Activated gamma-delta T cell (primary cell): Measurements from ENCODE around the gene CSH2.
"Not testable (repeated sequence)": the region's sequence is repeated elsewhere in the genome, so short reads cannot be mapped to it uniquely, and the experiment has no call there.

Experiments
- DNase-seq: peaks from one replicate; lab custom pipeline; 2025; lab: John Stamatoyannopoulos, UW

The CSH2 gene

DNA sequence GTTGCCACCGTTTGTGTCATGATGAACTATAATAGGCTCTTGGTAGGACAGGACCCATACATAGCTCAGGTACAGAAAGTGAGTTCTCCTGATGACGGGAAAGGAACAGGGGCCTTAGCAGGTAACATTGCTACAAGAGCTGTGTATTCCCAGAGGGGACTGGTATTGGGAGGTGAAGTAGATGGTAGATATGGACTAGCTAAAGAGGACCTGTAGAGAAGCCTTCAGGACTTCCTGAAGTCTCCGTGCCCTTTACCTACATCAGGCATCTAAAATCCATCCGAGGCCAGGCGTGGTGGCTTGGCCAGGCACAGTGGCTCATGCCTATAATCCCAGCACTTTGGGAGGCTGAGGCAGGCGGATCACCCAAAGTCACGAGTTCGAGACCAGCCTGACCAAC lies 18.3 kb downstream of the CSH2 start:
- no peak for DNase-seq

DNA sequence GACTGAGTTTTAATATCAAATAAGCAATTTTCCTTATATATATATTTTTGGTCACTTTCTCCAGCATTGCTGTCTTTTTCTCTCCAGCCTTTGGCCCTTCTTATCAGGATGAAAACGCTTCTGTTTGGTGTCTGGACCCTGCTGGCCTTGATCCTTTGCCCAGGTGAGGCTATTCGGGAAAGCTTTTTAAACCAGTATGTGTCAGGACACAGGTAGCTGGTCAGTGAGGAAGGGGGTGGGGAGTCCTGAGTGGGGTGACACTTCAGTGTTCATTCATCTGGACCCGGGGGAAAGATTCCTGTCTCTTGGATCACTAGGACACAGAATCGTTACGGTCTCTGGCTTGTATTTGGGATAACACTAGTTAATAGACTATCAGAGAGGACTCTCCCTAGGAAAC lies 18.8 kb downstream of the CSH2 start:
- no peak for DNase-seq

DNA sequence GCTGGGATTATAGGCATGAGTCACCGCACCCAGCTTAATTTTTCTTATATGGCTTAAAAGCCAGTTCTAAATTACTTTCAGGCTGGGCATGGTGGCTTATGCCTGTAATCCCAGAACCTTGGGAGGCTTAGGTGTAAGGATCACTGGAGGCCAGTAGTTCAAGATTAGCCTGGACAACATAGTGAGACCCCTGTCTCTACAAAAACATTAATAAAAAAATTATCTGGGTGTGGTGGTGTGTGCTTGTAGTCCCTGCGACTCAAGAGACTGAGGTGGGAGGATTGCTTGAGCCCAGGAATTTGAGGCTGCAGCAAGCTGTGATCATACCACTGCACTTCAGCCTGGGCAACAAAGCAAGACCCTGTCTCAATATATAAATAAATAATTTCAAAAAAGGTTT lies 20.2 kb downstream of the CSH2 start:
- no peak for DNase-seq

DNA sequence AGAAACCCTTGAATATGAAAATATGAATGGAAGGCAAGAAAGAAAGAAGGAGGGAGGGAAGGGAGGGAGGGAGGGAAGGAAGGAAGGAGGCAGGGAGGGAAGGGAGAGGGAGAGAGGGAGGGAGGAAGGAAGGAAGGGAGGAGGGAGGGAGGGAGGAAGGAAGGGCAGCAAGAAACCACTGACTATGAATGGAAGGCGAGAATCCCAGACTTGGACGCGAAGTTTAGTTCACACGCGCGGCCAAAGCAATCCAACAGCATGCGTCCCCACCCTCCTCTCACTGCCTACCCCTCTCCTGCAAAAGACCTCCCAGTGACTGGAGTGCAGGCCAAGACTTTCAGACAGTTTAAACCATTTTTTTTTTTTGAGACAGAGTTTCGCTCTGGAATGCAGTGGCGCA lies 23.1 kb downstream of the CSH2 start:
- DNase-seq = no peak

DNA sequence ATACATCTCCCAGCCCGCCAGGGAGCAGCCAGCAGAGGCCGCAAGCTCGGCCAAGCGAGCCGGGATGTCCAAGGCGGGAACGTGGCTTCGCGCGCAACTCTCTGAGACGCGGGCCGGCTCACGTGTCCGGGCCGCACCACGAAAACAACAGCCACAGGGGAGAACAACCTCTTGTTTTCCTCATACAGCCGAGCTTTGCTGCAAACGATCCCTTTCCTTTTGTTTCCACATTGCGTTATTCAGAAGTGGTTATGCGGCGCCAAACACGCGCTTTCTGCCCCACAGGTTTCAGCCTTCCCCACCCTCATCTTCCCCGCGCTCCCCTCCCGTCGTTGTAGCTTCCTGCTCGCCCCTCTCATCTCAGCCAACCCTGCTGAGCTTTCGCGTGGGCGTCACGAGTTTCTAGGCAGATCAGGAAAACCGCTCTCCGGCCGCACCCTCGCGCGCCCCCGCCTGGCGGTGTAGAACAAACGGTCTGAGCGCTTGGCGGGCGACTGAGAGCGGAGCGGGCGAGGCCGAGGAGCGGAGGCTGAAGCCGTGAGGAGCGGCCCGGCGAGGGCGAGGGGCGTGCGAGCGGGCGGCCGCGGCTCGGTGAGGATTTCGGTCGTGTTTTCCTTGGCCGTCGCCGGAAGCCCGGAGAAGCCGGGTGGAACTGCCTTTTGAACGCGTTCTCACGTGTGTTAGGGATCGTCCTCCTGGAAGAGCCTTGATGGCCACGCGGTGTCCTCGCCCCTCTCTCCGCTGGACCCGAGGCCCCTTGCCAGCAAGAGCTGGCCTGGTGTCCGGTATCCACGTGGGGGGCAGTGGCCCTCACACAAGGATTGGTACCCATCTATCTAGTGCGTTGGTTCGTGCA lies 24.4 kb downstream of the CSH2 start:
- DNase-seq = peak; percentile 71

DNA sequence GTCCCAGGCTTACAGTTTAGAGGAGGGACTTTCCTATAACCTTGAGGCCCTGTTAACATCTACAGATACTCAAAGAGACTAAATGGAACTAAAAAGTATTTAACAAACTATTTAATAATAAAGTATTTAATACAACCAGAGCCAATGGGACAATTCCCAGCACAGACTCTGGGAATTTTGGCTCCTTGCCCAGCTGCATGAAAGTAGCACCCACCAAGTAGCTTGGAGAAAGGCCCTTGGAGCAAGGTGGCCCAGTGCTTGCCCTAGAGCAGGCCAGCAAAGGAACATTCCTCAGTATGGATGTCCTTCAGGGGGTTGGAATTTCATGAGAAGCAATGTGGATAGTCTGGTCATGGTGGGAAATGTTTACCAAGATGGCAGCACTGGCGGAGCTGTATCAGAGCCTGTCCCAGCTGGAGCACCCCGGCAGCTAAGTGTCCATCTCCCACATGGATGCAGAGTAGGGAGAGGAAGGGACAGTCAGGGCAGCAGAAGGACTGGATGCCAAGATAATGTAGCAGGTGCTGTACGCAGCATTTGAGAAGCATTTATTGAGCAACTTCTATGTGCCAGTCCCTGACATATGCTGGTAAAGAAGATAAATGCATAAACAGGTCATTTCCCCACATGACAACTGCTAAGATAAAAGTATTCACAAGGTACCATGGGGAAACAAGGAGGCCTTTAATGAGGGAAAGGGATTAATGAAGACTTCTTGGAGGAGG lies 25.8 kb downstream of the CSH2 start:
- DNase-seq = no peak

DNA sequence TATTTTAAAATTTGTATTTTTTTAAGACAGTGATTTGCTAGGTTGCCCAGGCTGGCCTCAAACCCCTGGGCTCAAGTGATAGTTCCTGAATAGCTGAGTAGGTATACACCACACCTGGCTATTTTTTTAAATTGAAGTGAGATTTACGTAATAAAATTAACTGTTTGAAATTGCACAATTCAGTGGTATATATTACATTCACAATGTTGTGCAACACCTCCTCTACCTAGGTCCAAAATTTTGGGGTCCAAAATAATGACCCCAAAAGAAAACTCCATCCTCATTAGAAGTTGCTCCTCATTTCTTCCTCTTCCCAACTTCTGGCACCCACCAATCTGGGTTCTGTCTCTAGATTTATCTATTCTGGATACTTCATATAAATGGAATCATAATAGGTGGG lies 28.0 kb downstream of the CSH2 start:
- no peak for DNase-seq

DNA sequence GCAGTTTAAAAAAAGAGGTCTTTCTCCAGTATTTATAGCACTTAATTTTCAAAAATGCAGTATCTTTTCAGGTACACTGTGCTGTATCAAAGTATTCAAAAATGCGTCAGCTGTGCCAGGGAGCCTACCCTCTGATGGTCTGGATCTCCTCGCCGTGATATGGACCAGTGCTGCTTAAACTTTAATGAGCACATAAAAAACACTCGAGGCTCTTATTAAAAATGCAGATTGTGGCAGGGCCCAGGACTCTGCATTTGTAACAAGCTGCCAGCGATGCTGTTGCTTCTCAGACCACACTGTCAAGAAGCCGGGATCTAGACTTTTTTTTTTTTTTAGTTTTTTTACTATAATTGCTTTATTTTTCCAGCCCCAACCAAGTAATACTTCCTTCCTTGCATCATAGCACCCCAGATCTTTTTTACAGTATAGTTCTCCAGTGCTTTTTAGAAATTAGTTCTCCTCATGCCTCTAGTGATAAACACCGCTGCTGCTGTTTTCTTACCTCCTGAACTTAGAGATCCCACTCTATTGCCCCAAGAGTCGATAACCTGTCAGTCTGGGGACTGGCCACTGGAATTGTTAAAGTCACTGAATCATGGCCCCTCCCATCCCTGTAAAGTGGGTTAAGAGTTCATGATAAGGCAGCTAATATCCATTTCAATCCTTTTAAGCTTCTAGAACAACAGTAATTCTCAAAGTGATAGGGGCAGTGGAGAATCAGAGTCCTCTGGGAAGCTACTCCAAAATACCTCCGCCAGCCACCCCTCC lies 29.4 kb downstream of the CSH2 start:
- DNase-seq = no peak

DNA sequence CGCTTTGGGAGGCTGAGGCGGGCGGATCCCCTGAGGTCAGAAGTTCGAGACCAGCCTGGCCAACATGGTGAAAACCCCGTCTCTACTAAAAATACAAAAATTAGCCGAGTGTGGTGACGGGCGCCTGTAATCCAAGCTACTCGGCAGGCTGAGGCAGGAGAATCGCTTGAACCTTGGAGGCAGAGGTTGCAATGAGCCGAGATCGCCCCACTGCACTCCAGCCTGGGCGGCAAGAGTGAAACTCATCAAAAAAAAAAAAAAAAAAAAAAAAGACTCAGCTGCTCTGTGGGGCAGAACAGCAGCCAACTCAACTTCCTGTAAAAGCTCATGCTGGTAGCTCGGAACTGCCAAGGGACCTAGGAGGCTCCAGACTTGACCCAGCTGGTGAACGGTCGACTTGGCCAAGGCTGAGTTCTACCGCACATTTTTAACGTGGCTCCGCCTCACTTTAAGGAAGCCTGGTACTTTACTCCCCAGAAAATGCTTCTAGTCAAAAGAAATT lies 30.0 kb downstream of the CSH2 start:
- DNase-seq = not testable (repeated sequence)

DNA sequence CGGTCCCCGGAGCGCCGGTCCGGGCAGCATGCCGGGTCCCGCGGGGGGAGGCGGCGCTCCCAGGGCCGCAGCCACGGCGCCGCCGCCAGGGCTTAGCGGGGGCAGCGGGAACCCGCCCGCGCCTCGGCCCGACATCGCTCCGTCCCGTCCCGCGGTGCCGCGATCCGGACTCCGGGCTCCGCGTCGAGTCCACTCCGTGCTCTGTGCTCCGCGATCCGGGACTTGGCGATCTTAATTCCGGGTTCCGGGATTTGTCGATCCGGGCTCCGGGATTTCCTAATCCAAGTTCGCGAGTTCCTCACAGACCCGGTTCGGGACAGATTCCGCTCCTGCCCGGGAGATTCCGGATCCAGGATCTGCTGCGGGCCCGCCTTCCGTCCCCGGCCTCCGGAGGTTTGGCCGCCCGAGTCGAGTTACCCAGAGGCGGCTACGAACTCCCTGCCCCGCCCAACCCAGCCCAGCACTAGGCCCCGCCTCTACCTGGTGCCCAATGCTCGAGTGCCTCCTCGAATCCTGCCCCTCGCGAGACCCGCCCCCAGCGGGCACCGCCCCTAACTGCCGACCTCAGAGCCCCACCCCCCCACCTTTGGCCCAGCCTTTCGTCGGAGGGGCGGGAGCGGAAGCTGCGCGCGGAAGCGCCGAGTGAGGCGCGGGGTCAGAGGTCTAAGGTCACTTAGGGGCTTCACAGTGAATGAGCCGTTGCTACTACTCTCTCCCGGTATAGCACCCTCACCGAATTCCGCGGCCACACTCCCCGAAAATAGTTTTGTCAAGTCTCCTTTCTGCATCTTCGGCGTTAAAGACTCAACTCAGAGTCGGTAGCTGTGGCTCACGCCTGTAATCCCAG lies 30.7 kb downstream of the CSH2 start, which contains the start of gene SMARCD2:
TSS of gene SMARCD2 (minus strand) at position 146 of the 847 bp plus-strand sequence. CDS start at position 135, 11 bp downstream.
- peak; percentile 98 for DNase-seq

DNA sequence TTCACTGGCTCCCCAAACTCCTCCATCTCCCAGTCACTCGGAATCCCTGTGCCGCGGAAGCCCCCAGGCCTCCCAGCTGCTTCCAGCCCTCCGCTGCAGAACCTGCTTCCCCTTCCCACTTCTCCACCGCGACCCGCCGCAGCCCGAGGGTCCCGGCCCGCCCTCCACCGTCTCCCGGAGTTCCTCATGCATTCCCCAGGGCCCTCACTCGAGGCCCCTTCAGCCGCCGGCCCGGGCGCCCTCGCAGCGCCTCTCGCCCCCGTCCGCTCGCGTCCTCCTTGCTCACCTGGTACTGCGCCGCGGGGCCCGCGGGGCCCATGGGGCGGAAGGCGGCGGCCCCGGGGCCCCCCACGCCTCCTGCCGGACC lies 31.3 kb downstream of the CSH2 start:
- no peak for DNase-seq

DNA sequence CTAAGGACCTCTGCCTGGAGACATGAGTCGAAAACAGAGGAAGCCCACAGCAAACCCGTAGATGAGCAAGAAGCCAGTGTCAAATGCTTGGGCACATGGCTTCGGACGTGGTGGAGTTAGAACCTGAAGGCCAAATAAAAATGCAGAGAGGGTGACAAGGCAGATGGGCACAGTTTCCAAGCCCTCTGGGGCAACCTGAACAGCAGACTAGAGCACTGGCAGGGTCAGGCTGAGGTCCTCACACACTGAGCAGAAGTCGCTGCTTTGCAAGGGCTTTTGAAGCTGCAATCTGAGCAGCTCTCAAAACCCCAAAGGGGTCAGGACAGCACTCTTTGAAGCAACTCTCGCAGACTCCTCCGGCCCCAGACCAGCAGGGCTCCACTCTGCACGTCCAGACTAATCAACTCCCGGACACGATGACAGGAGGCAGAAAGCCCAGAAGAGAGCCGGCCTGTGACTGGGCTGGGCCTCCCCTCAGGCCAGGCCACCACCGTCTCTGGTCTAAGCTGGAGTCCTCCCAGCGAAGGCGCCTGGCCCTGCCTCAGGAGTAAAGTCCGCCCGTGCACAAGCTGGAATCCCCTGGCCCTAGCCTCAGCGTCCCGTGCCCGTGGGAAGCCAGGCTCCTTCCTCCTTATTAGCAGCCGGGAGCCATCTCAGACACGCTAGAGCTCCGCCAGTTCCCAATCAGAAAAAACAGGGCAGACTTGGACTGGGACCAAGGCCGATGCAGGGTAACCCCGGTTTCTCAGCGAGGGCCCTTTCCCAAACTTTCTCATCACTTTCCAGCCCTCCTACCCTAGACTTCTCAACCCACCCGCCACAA lies 31.9 kb downstream of the CSH2 start:
- DNase-seq = no peak

DNA sequence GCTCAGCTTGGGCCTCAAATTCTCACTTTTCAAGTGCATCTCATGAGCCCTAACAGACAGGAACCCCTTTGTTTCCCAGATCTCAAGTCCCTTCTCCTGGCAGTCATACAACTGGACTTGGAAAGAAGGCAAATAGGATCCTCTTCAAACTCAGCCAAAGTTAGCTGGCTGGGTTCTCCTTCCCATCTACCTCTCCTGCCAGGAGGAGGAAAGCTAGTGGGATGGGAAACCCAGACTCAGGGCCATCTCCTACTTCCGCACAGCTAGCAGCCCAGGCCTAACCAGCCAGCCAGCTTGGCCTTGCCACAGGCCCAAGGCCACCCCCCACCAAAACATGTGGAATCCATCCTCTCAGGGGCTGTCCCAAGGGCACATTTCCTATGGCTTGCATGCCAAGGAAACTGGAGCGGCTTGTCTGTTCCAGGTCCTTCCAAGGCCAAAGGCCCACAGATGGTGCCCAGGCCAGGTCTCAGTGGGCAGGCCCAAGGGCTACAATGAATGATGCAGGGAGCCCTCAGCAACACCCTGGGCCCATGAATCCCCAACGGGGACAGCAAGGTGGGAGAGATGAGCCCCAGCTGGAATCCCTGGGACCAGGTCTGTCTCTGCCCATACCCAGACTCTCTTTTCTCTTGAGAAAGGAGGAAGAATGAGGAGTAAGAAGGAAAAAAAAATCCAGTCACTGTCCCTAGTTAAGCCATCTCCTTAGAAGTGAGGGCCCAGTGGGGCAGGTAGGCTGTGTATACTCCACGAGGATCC lies 32.7 kb downstream of the CSH2 start:
- DNase-seq = no peak

DNA sequence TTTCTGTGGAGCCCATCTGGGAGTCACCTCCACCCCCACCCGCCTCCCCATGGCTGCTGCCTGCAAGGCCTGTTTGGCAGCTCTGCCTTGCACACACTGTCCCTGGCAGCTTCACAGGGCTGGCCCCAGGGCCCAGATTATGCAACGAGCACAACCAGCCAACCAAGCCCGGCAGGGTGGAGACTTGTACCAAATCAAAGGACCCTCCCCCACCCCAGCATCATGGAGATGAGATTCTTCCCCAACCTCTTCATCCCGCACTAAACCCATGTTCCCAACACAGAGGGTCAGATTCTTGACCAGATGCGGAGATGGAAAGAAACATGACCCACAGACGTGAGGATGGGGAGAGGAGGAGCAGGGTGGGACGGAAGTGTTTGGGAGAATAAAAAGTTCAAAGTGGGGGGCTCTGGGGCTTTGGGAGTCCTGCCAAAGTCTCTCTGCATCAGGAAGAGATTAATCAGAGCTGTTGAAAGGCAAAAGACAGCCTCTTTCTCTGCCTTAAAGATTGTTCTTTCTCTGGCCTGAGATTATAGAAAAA lies 34.8 kb downstream of the CSH2 start:
- no peak for DNase-seq

DNA sequence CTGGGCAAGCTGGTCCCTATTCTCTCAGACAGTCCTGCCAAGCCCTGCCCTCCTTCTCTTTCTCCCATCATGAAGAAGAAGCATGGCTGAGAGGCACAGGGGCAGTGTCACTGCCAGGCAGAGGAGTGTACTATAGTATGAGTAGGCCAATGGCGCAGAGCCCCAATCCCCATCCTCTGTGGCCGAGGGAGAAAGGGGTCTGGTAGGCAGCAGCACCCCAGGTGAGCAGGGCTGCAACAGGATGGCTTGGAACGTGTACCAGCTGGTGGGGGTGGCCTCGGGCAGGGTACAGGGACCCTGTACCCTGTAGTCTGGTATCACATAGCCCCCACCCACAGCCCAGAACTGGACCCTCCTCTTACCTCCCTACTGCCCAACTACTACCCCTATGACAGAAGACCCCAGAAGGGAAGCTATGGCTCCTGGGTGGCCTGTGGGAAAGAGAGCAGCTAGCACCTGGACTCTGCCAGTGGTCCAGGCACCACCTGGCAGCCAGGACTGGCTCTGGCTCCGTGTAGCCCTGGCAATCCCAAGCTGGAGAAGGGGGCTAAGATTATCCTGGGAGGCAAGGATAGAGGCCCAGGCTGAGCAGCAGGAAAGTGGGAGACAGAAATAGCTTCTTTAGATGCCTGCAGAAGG lies 35.4 kb downstream of the CSH2 start:
- no peak for DNase-seq

DNA sequence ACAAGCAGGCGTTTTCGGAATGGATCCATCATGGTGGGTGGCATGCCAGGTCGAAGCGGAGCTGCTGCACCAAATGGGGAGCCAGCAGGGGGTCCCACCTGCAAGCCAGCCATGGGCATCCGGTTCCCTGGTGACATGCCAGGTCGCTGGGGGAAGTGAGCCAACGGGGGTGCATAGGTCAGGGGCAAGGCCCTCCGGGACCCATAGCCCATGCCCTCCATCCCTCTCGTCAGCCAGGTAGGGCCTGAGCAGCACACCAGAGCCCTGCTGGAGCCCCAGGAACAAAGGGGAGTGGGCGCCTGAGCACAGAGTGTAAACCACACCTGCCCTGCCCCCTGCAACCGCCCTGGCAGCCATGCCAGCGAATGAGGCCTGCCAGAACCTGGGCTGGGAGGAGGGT lies 36.0 kb downstream of the CSH2 start:
- no peak for DNase-seq

DNA sequence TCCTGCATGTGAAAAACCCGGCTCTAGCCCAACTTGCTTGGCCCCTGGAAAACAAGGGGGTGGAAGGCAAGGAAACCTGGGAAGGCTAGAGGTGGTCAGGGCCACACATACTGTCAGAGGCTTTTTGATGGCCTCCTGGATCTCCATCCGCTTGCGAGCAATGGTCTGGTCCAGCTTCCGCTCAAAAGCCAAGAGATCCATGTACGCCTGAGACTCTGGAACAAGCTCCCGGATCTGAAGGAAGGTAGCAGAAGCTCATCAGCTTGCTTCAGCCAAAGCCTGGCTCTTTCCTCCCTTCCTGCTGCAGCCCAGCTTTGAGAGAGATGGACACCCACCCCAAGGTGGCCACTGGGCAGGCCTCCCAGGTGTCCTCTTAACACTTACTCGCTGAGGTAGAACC lies 36.7 kb downstream of the CSH2 start:
- DNase-seq = no peak

DNA sequence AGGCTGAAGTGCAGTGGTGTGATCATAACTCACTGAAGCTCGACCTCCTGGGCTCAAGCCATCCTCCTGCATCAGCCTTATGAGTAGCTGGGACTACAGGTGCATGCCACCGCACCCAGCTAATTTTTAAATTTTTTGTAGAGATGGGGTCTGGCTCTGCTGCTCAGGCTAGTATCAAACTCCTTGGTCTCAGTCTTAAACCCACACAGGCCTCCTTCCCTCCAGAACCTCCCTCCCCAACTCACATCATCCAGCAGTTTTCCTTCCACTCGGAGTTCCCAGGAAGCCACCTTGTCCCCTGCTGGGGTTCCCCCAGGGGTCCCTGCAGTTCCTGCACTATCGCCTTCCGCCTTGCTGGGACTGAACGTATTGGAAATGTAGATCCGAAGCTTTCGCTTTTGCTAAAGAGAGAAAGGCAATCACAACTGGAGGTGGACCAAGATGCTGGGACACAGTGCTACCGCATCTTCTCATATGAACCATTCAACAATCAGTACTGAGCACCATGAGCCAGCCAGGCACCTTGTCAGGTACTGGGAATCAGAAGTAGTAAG lies 38.2 kb downstream of the CSH2 start:
- DNase-seq = no peak
